Neural progenitor cell (in vitro differentiated cells): ENCODE measurements around the gene GABRG3.

Source experiments
- CTCF ChIP-seq: fragments of 200-600 bp; sonication (generic); IDR thresholded peaks from 2 replicates; pipeline ENCODE4 v1.5.1; 2017; ENCODE audit warnings: antibody characterized with exemption, mild to moderate bottlenecking
- EZH2 ChIP-seq: fragments of 200-600 bp; sonication (generic); IDR thresholded peaks from 2 replicates; pipeline ENCODE4 v1.6.1; 2017; ENCODE audit warnings: antibody characterized with exemption, mild to moderate bottlenecking, moderate library complexity
- EZH2phosphoT487 ChIP-seq: fragments of 200-600 bp; sonication (generic); IDR thresholded peaks from 2 replicates; pipeline ENCODE4 v1.6.1; 2017; ENCODE audit warnings: antibody characterized with exemption

- TF ChIP-seq CTCF (no peak), EZH2 (no peak), EZH2phosphoT487 (no peak)
These were observed 516.0 kb downstream of the GABRG3 start for GRCh38 chr15:27486683-27487647.
